Uterus (tissue), 2 donors: ENCODE measurements around the gene FHOD1.
A peak's percentile ranks its signal among the peaks of the same experiment; 100 is the strongest.

Source experiments
- POLR2A ChIP-seq, 2 donors: fragments of 450-650 bp; IDR thresholded peaks; one replicate each; pipeline ENCODE4 v1.6.1; 2016; ENCODE audit warnings: antibody characterized with exemption in 2 of 2, mild to moderate bottlenecking in 1 of 2, moderate library complexity in 1 of 2
- TF ChIP-seq, protein P1 (sequence below), 4 experiments: fragments of 200-600 bp in 2 of 4; fragments of 450-650 bp in 2 of 4; sonication (generic) in 2 of 4; IDR thresholded peaks; one replicate each; pipeline ENCODE4 v1.5.1; 2016 to 2019; ENCODE audit warnings: antibody characterized with exemption in 4 of 4, mild to moderate bottlenecking in 2 of 4, moderate library complexity in 1 of 4

DNA sequence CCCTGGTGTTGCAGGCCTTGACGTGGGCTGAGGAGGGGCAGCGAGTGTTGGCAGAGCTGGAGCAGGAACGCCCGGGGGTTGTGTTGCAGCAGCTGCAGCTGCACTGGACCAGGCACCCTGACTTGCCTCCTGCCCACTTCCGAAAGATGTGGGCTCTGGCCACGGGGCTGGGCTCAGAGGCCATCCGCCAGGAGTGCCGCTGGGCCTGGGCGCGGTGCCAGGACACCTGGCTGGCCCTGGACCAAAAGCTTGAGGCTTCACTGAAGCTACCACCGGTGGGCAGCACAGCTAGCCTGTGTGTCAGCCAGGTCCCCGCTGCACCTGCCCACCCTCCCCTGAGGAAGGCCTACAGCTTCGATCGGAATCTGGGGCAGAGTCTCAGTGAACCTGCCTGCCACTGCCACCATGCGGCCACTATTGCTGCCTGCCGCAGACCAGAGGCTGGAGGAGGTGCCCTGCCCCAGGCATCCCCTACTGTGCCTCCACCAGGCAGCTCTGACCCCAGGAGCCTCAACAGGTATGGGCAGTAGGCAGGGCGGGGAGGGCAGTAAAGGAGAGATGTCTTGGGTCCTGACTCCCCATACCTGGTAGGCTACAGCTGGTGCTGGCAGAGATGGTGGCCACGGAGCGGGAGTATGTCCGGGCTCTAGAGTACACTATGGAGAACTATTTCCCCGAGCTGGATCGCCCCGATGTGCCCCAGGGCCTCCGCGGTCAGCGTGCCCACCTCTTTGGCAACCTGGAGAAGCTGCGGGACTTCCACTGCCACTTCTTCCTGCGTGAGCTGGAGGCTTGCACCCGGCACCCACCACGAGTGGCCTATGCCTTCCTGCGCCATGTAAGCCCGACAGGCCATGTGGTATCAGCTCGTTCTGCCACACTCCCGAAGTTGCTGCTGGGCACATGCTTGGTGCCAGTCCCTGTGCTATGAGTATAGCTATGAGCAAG is 37.7 kb upstream of the FHOD1 start:
- no peak for TF ChIP-seq POLR2A (IDR thresholded peaks at IDR 0.05)
- TF ChIP-seq, protein P1, sequence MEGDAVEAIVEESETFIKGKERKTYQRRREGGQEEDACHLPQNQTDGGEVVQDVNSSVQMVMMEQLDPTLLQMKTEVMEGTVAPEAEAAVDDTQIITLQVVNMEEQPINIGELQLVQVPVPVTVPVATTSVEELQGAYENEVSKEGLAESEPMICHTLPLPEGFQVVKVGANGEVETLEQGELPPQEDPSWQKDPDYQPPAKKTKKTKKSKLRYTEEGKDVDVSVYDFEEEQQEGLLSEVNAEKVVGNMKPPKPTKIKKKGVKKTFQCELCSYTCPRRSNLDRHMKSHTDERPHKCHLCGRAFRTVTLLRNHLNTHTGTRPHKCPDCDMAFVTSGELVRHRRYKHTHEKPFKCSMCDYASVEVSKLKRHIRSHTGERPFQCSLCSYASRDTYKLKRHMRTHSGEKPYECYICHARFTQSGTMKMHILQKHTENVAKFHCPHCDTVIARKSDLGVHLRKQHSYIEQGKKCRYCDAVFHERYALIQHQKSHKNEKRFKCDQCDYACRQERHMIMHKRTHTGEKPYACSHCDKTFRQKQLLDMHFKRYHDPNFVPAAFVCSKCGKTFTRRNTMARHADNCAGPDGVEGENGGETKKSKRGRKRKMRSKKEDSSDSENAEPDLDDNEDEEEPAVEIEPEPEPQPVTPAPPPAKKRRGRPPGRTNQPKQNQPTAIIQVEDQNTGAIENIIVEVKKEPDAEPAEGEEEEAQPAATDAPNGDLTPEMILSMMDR (IDR thresholded peaks at IDR 0.05) = peak in 1 of 4 experiments; percentile 20
